K562 (cell line): ENCODE data around the gene UBR3.

Source experiments
- CHD2 ChIP-seq: IDR thresholded peaks from 2 replicates; pipeline ENCODE4 v1.6.1; 2011; ENCODE audit warnings: low read depth, low read length
- FIP1L1 ChIP-seq: fragments of 200-400 bp; formaldehyde crosslinking; IDR thresholded peaks from 2 replicates; pipeline ENCODE4 v1.6.1; 2018; ENCODE audit warnings: mild to moderate bottlenecking, low read depth, low read length; ENCODE audit not compliant: poor library complexity, severe bottlenecking
- HMG20A ChIP-seq: fragments of 450-650 bp; formaldehyde crosslinking; conservative IDR thresholded peaks from 2 replicates; pipeline ENCODE4 v1.4.0; 2020; ENCODE audit warnings: mild to moderate bottlenecking, mixed read lengths
- JUN ChIP-seq, 2 experiments: sonication (generic) in 1 of 2; formaldehyde crosslinking in 1 of 2; IDR thresholded peaks; 2 replicates each; pipeline versions ENCODE4 v1.6.1 to v1.8.0; 2012 to 2022; ENCODE audit warnings: borderline replicate concordance in 2 of 2, mild to moderate bottlenecking in 2 of 2, improper control_type of control experiment in 1 of 2, low read depth in 1 of 2, low read length in 1 of 2, missing genetic modification reagents in 1 of 2
- NFYB ChIP-seq: IDR thresholded peaks from 2 replicates; pipeline ENCODE4 v1.6.1; 2011; ENCODE audit warnings: mild to moderate bottlenecking, moderate library complexity; ENCODE audit not compliant: insufficient read length; ENCODE audit errors: extremely low read depth
- POLR2G ChIP-seq: fragments of 200-400 bp; formaldehyde crosslinking; IDR thresholded peaks from 2 replicates; pipeline ENCODE4 v1.6.1; 2017; ENCODE audit warnings: low read depth, mild to moderate bottlenecking, antibody characterized with exemption, low read length, moderate library complexity
- RFX5 ChIP-seq: IDR thresholded peaks from 2 replicates; pipeline ENCODE4 v1.6.1; 2011; ENCODE audit warnings: low read depth, mild to moderate bottlenecking, improper control_type of control experiment, low read length
- SMARCC2 ChIP-seq: fragments of 450-650 bp; IDR thresholded peaks from 2 replicates; pipeline ENCODE4 v1.6.1; 2017; ENCODE audit warnings: antibody characterized with exemption, moderate library complexity, mild to moderate bottlenecking, low read depth
- SMC3 ChIP-seq: conservative IDR thresholded peaks from 2 replicates; pipeline ENCODE4 v1.6.1; 2011; ENCODE audit warnings: low read depth, low read length, improper control_type of control experiment; ENCODE audit not compliant: insufficient read depth
- STAG1 ChIP-seq: sonication (generic); formaldehyde crosslinking; IDR thresholded peaks from 2 replicates; pipeline ENCODE4 v1.5.0; 2020; ENCODE audit warnings: missing genetic modification reagents, borderline replicate concordance
- ZNF133 ChIP-seq: fragments of 250-450 bp; sonication (Bioruptor Pico); IDR thresholded peaks from 2 replicates; pipeline ENCODE4 v1.4.0; 2020; ENCODE audit warnings: mild to moderate bottlenecking
- ZNF41 ChIP-seq: fragments of 250-450 bp; sonication (Bioruptor Pico); conservative IDR thresholded peaks from 2 replicates; pipeline ENCODE4 v1.4.0; 2020; ENCODE audit warnings: mild to moderate bottlenecking

DNA sequence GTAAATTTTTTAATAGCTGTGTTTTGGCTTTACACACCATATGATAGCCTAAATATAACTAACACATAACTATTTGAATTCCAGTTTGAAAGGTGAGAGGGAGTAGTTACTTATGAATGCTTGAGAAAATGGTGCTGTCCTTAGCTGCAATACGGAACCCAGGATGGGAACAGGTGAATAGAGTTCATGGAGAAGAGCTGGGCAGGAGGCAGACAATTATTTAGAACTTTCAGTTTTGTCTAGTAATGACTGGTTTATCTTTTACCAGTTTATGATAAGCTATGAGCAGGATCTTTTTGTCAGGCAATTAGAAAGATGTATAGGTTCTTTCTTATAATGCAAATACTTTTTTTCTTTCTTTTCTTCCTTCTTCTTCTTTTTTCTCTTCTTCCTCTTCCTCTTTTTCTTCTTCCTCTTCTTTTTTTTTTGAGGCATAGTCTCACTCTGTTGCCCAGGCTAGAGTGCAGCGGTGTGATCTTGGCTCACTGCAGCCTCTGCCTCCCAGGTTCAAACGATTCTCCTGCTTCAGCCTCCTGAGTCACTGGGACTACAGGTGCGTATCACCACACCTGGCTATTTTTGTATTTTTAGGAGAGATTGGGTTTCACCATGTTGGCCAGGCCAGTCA is 25.9 kb downstream of the UBR3 start:
- TF ChIP-seq ZNF41 (CRISPR knock-in tag): no peak
- no peak for TF ChIP-seq CHD2
- no peak for TF ChIP-seq FIP1L1
- TF ChIP-seq SMC3: no peak
- TF ChIP-seq POLR2G: no peak
- no peak for TF ChIP-seq SMARCC2
- no peak for TF ChIP-seq NFYB
- no peak for TF ChIP-seq STAG1 (CRISPR knock-in tag)
- no peak for TF ChIP-seq ZNF133 (CRISPR knock-in tag)
- TF ChIP-seq RFX5: no peak
- no peak for TF ChIP-seq JUN (IDR thresholded peaks at IDR 0.05; ENCODE audit: borderline replicate concordance, low read depth, low read length)
- no peak for TF ChIP-seq JUN (CRISPR knock-in tag; IDR thresholded peaks at IDR 0.05; ENCODE audit: borderline replicate concordance)
- TF ChIP-seq HMG20A (CRISPR knock-in tag): no peak
